Transverse colon (tissue), 4 donors: ENCODE data around the gene KDM5C.

ENCODE experiments used
- CTCF ChIP-seq, 5 experiments: fragments of 200-600 bp in 3 of 5; fragments of 450-650 bp in 2 of 5; sonication (generic) in 3 of 5; IDR thresholded peaks; 1 replicate in 2 of 5; 2 replicates in 3 of 5; pipeline ENCODE4 v1.5.1; 2016 to 2017; ENCODE audit warnings: antibody characterized with exemption in 5 of 5, inconsistent platforms in 3 of 5, mild to moderate bottlenecking in 2 of 5, moderate library complexity in 1 of 5
- EP300 ChIP-seq: sonication (generic); formaldehyde crosslinking; IDR thresholded peaks from one replicate; pipeline ENCODE4 v1.6.1; 2017; ENCODE audit warnings: antibody characterized with exemption, low read depth
- POLR2A ChIP-seq: fragments of 450-650 bp; IDR thresholded peaks from one replicate; pipeline ENCODE4 v1.6.1; 2016; ENCODE audit warnings: antibody characterized with exemption, mild to moderate bottlenecking, moderate library complexity
- POLR2AphosphoS5 ChIP-seq, 3 donors: sonication (generic); formaldehyde crosslinking; IDR thresholded peaks; one replicate each; pipeline ENCODE4 v1.6.1; 2016; ENCODE audit warnings: antibody characterized with exemption in 3 of 3

- no peak for TF ChIP-seq CTCF (IDR thresholded peaks at IDR 0.05)
- TF ChIP-seq EP300, result no peak
- no peak for TF ChIP-seq POLR2A
- no peak for TF ChIP-seq POLR2AphosphoS5 (IDR thresholded peaks at IDR 0.05)
Observed at GRCh38 chrX:53242310-53242709, 17.3 kb upstream of the KDM5C start.
